PC-3 (cell line): ENCODE data around the gene ZNF619. TPM values are rescaled to one million over a fixed set of nuclear protein-coding genes. Genes with fewer than 3 reads are reported as not detected.
A peak's percentile ranks its signal among the peaks of the same experiment; 100 is the strongest.

ENCODE experiments used
- ATAC-seq: fragments of 200-7000 bp; cut with Tn5 transposase; 2 replicates; pipeline ENCODE4 v1.9.1; 2020; ENCODE audit warnings: mild to moderate bottlenecking, moderate library complexity
- BruUV-seq: library from RNA; stranded (reverse); fragments of 400-500 nt; replicated peaks from 2 replicates; lab custom pipeline; 2021; lab: Mats Ljungman, UMichigan
- CTCF ChIA-PET: fragments of 300-600 bp; sonication (Branson Sonifier 250); formaldehyde crosslinking; loops from one replicate; lab custom pipeline; 2022; ENCODE audit warnings: antibody characterized with exemption; lab: Charles Lee
- POLR2A ChIA-PET: fragments of 300-600 bp; sonication (Branson Sonifier 250); formaldehyde crosslinking; loops from one replicate; lab custom pipeline; 2022; ENCODE audit warnings: antibody characterized with exemption; ENCODE audit not compliant: unreplicated experiment; lab: Charles Lee
- DNase-seq: peaks from one replicate; pipeline ENCODE4 v3.0.0-alpha.2; 2015
- H2AFZ ChIP-seq: fragments of 300-600 bp; sonication (generic); 2 replicates; pipeline ENCODE4 v1.6.0; 2016; ENCODE audit warnings: antibody characterized with exemption, low read length
- H3F3A ChIP-seq: fragments of 300-600 bp; sonication (generic); one replicate; pipeline ENCODE4 v1.6.0; 2017; ENCODE audit warnings: antibody characterized with exemption, low read length, control low read depth, mild to moderate bottlenecking; ENCODE audit not compliant: unreplicated experiment
- H3K27ac ChIP-seq: fragments of 300-600 bp; sonication (generic); 2 replicates; pipeline ENCODE4 v1.5.1; 2016; ENCODE audit warnings: mild to moderate bottlenecking, low read length
- H3K27me3 ChIP-seq: fragments of 300-600 bp; sonication (generic); 2 replicates; pipeline ENCODE4 v1.6.1; 2016; ENCODE audit warnings: low read length, mixed read lengths
- H3K36me3 ChIP-seq: fragments of 300-600 bp; sonication (generic); 2 replicates; pipeline ENCODE4 v1.6.1; 2016; ENCODE audit warnings: low read depth, mixed run types, low read length, mixed read lengths
- H3K4me1 ChIP-seq: fragments of 300-600 bp; sonication (generic); 2 replicates; pipeline ENCODE4 v1.5.1; 2016; ENCODE audit warnings: low read length; ENCODE audit not compliant: insufficient read depth
- H3K4me2 ChIP-seq: fragments of 300-600 bp; sonication (generic); 2 replicates; pipeline ENCODE4 v1.6.0; 2016; ENCODE audit warnings: low read length
- H3K4me3 ChIP-seq: fragments of 300-600 bp; sonication (generic); 2 replicates; pipeline ENCODE4 v1.5.1; 2016; ENCODE audit warnings: mild to moderate bottlenecking, low read length, mixed read lengths
- H3K79me2 ChIP-seq: fragments of 300-600 bp; sonication (generic); 2 replicates; pipeline ENCODE4 v1.6.1; 2017; ENCODE audit warnings: low read length, mixed read lengths
- H3K9ac ChIP-seq: fragments of 300-600 bp; sonication (generic); 2 replicates; pipeline ENCODE4 v1.6.0; 2016; ENCODE audit warnings: mild to moderate bottlenecking, low read length
- H3K9me2 ChIP-seq: fragments of 300-600 bp; sonication (generic); replicated peaks from 2 replicates; pipeline ENCODE4 v1.6.1; 2016; ENCODE audit warnings: mixed run types, low read length, mixed read lengths
- H3K9me3 ChIP-seq: fragments of 300-600 bp; sonication (generic); 2 replicates; pipeline ENCODE4 v1.6.1; 2016; ENCODE audit warnings: low read length, mixed read lengths
- H4K20me1 ChIP-seq: fragments of 300-600 bp; sonication (generic); 2 replicates; pipeline ENCODE4 v1.6.1; 2016; ENCODE audit warnings: low read length, mixed read lengths
- EZH2 ChIP-seq: fragments of 300-600 bp; sonication (generic); IDR thresholded peaks from one replicate; pipeline ENCODE4 v1.6.1; 2017; ENCODE audit warnings: antibody characterized with exemption, mild to moderate bottlenecking, low read length; ENCODE audit not compliant: unreplicated experiment
- EZH2phosphoT487 ChIP-seq: fragments of 300-600 bp; sonication (generic); IDR thresholded peaks from 2 replicates; pipeline ENCODE4 v1.6.1; 2018; ENCODE audit warnings: mild to moderate bottlenecking, antibody characterized with exemption, low read length, borderline replicate concordance
- intact Hi-C: fragments of 100-400 bp; cut with micrococcal nuclease; formaldehyde crosslinking; loops from 2 replicates; pipeline ENCODE4 v1.9.0; 2023
- total RNA-seq: library from RNA; depleted of rRNA; stranded (reverse); fragments of >200 nt; gene quantifications from 2 replicates; pipeline ENCODE4 v1.2.3, GENCODE V29; 2014
- TF ChIP-seq, protein P1 (sequence below): fragments of 300-600 bp; sonication (generic); conservative IDR thresholded peaks from 2 replicates; pipeline ENCODE4 v1.5.1; 2017; ENCODE audit warnings: antibody characterized with exemption, low read depth, mild to moderate bottlenecking, low read length

ZNF619 gene
- total RNA-seq, 1 experiment from 2014 or later: 3.5 TPM

DNA sequence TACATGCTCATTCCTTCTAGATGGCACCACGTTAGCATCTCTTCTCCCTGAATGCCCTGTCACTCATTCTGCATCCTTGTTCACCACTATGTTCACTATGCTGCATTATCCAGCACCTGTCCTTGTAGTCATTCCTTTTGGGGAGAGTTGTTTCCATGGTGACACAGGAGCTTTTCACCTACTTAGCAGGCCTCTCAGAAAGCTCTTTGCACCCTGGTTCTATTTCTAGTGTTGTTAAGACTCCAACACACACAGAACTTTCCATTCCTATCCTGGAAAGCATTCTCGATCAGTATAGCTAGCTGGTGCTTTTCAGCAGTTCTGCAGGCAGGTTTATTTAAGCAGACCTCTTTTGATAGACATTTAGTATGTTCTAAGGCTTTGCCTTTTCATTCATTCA, 26.5 kb upstream of the ZNF619 start:
- POLR2A ChIA-PET: no interaction called here
- Histone ChIP-seq H3K9me2 (no peaks in the 10 kb centered on the region), H3K27me3 (no peaks in the 10 kb centered on the region), H3K4me3 (no peak overlapping the region), H3K79me2 (no peaks in the 10 kb centered on the region), H2AFZ (no peak overlapping the region), H3K36me3 (no peaks in the 10 kb centered on the region), H3K9ac (no peak overlapping the region), H3K4me2 (no peak overlapping the region), H3K4me1 (peaks cover 38% of the 10 kb centered on the region), H3K27ac (no peak overlapping the region), H3F3A (peaks cover 7% of the 10 kb centered on the region), H3K9me3 (no peaks in the 10 kb centered on the region), H4K20me1 (no peaks in the 10 kb centered on the region)
- intact Hi-C loops: no loop called here
- no TSS peak for BruUV-seq
- no peak for DNase-seq
- ATAC-seq: no peak
- CTCF ChIA-PET: no interaction called here
- no peak for TF ChIP-seq EZH2

DNA sequence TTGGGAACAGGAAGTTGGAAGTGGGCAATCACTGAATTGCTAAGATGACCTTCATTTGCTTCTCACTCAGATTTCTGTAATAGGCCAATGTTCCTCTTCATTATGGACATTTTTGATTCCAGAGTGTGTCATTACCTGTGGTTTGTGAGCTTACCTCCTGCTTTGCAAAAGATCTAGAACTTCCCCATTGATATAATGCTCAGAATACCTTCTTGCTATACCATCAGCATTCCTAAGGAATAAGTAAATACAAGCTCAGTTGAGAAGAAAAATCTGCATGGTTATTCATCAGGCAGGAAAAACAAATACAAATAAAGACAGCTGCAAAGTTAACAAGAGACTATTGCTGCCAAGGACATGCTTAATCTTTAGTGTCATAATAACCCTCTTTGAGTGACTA, 25.4 kb upstream of the ZNF619 start:
- no peaks in the 10 kb centered on the region for H4K20me1 ChIP-seq
- ATAC-seq: peak; percentile 19
- H3K9ac ChIP-seq: 0 out of 2 replicates have a peak overlapping the region, but pooled peaks have one; percentile 82
- BruUV-seq: no TSS peak
- ChIA-PET CTCF (interaction anchor here (0.5 to 1.1 kb wide), 2 partner anchors 54 to 57 kb away, joined by 3 to 5 read pairs; partner anchors contain the start of gene ZNF620), POLR2A (interaction anchor here (0.7 to 0.8 kb wide), 2 partner anchors 73 to 1597 kb away, joined by 3 read pairs; partner anchors contain the start of gene ZNF621)
- H3F3A ChIP-seq: peaks cover 7% of the 10 kb centered on the region
- no peak overlapping the region for H2AFZ ChIP-seq
- H3K4me1 ChIP-seq: peaks cover 43% of the 10 kb centered on the region
- peak overlapping the region; percentile 77; the same call in 1 of the 2 replicates for H3K4me3 ChIP-seq
- no peaks in the 10 kb centered on the region for H3K9me2 ChIP-seq
- H3K36me3 ChIP-seq: no peaks in the 10 kb centered on the region
- no peaks in the 10 kb centered on the region for H3K9me3 ChIP-seq
- H3K27me3 ChIP-seq: no peaks in the 10 kb centered on the region
- DNase-seq: peak; percentile 70
- peak overlapping the region; percentile 52 for H3K27ac ChIP-seq
- H3K4me2 ChIP-seq: peak overlapping the region; percentile 92
- TF ChIP-seq, protein P1, sequence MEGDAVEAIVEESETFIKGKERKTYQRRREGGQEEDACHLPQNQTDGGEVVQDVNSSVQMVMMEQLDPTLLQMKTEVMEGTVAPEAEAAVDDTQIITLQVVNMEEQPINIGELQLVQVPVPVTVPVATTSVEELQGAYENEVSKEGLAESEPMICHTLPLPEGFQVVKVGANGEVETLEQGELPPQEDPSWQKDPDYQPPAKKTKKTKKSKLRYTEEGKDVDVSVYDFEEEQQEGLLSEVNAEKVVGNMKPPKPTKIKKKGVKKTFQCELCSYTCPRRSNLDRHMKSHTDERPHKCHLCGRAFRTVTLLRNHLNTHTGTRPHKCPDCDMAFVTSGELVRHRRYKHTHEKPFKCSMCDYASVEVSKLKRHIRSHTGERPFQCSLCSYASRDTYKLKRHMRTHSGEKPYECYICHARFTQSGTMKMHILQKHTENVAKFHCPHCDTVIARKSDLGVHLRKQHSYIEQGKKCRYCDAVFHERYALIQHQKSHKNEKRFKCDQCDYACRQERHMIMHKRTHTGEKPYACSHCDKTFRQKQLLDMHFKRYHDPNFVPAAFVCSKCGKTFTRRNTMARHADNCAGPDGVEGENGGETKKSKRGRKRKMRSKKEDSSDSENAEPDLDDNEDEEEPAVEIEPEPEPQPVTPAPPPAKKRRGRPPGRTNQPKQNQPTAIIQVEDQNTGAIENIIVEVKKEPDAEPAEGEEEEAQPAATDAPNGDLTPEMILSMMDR: no peak
- TF ChIP-seq EZH2phosphoT487 (no peak), EZH2 (no peak)
- intact Hi-C loops: no loop called here
- peaks cover 4% of the 10 kb centered on the region; the same call in 1 of the 2 replicates for H3K79me2 ChIP-seq

DNA sequence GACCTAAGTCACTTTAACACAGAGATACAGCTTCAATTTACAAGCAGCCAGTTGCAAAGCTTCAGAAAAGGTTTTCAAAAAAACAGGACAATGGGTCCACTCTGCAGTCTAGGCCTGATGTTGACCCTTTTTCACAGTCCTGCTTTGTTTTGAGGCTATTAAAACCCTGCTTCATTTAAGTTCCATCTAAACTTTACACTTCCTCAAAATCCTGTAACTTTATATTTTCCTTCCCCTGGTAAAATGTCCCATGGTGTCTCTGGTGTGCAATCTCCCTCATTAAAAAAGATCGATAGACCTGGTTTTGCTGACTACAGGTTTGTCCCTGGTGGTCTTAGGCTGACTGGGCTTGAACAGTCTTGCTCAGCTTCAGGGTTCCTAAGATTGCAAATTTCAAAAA, 24.9 kb upstream of the ZNF619 start:
- Histone ChIP-seq H2AFZ (peak overlapping the region; percentile 92; the same call in 1 of the 2 replicates), H3K9ac (peak overlapping the region; percentile 82), H3F3A (peaks cover 7% of the 10 kb centered on the region), H4K20me1 (no peaks in the 10 kb centered on the region), H3K4me2 (peak overlapping the region; percentile 92), H3K27ac (peak overlapping the region; percentile 52), H3K4me3 (peak overlapping the region; percentile 77), H3K27me3 (no peaks in the 10 kb centered on the region), H3K36me3 (no peaks in the 10 kb centered on the region), H3K79me2 (peaks cover 8% of the 10 kb centered on the region), H3K9me3 (no peaks in the 10 kb centered on the region), H3K4me1 (peaks cover 43% of the 10 kb centered on the region), H3K9me2 (no peaks in the 10 kb centered on the region)
- no TSS peak for BruUV-seq
- no peak for DNase-seq
- POLR2A ChIA-PET: interaction anchor here (0.7 to 0.8 kb wide), 2 partner anchors 73 to 1596 kb away, joined by 3 read pairs; partner anchors contain the start of gene ZNF621
- intact Hi-C loops: loop anchor here (2.0 kb wide), 3 partner anchors 25 to 141 kb away; partner anchors contain the start of gene ZNF619
- TF ChIP-seq EZH2phosphoT487 (no peak), EZH2 (no peak)
- TF ChIP-seq, protein P1: no peak
- CTCF ChIA-PET: interaction anchor here (0.5 to 1.1 kb wide), 2 partner anchors 54 to 58 kb away, joined by 3 to 5 read pairs; partner anchors contain the start of gene ZNF620
- ATAC-seq: no peak
